NCI-H2196 treated with DMSO at 0.1 percent for 48 hours (cell line): ENCODE results near the gene KANK2.

Experiments
- DNase-seq: peaks from one replicate; lab custom pipeline; 2025; ENCODE audit not compliant: unreplicated experiment; lab: John Stamatoyannopoulos, UW

KANK2 gene

DNA sequence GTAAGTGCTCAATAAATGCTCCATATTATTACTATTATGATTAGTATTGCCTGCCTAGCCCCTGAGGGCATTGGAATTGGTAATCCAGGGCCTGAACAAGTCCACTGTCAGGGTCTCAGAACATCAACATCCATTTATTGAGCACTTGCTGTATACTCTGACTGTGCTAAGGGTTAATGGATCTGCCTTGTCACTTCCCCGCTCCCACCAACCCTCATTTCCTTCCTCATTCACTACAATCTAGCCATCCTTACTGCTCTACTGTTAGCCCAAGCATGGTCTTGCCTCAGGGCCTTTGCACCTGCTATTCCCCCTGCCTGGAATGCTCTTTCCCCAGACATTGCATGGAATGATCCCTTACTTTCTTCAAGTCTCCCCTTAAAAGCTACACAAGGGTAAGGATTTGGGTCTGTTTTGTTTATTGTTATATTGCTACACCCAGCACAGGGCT, 29.4 kb upstream of the KANK2 start:
- DNase-seq = no peak

- DNase-seq = no peak
These were observed 28.5 kb upstream of the KANK2 start for GRCh38 chr19:11225815-11226214.

DNA sequence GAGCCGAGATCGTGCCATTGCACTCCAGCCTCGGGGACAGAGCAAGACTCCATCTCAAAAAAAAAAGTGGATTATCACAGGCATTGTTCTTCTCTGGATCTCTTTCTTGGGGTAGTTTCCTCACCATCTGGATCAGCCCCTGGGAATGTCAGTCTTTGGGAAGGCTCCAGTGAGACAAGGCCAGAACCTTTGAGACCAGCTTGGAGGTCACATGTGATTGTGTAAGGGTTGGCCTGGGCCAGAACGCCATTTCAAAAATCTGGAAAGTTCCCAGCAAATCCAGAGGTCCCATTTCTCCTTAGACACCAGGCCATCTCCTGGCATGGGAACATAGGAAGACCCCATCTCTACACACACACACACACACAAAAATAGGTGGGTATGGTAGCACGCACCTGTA, 27.8 kb upstream of the KANK2 start:
- no peak for DNase-seq

DNA sequence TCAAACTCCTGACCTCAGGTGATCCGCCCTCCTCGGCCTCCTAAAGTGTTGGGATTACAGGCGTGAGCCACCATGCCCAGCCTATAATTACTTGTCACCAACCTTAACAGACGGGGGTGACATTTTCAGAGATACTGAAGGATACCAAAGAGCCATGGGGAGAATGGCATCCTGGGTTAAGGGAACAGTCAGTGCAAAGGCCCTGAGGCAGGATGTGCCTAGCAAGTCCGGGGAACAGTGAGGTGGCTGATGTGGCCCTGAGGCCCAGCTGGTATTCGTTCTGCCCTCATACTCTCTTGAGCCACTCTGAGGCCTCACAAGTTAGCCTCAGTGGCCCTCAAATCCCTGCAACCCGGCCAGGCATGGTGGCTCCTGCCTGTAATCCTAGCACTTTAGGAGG, 27.1 kb upstream of the KANK2 start:
- DNase-seq = no peak

- DNase-seq = no peak
These were observed 25.9 kb upstream of the KANK2 start for GRCh38 chr19:11223200-11223599.

DNA sequence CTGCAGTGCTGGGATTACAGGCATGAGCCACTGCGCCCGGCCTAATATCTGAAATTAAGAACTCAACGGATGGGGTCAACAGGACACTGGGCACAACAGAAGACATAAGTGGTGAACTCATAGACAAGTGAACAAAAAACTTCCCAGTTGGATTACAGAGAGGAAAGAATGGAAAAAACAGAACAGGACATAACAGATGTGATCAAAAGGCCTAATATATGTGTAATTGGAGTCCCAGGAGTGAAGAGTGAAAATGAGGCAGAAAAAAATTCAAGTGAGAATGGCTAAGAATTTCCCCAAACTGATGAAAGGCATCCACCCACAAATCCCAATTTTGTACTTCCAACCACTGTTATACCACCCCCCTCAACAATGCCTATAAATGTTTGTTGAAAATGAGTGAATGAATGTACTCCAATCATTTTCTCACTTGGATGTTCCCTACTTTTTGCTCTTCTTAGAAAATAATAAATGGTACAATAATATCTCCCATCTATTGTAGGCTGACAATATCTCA, 23.8 kb upstream of the KANK2 start:
- no peak for DNase-seq

DNA sequence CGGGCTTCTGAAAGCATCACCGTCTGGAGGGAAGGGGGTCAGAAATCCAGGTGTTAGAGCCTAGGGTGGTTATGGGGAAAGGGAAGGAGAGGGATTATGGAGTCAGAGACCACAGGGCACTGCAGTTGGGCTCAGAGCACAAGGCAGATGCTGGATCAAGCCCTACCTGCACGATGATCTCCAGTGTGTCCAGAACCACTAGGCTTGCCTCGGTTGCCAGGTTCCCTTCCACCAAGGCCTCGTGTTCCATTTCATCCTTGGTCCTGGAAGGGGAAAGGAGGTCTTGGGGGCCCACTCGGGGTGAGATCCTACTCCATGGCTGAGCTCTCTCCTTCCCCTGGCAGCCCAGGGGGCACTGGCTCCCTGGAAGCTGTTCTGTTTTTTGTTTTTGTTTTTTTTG, 17.0 kb upstream of the KANK2 start:
- DNase-seq = no peak

- no peak for DNase-seq
These were observed 13.2 kb upstream of the KANK2 start for GRCh38 chr19:11210656-11210928.

DNA sequence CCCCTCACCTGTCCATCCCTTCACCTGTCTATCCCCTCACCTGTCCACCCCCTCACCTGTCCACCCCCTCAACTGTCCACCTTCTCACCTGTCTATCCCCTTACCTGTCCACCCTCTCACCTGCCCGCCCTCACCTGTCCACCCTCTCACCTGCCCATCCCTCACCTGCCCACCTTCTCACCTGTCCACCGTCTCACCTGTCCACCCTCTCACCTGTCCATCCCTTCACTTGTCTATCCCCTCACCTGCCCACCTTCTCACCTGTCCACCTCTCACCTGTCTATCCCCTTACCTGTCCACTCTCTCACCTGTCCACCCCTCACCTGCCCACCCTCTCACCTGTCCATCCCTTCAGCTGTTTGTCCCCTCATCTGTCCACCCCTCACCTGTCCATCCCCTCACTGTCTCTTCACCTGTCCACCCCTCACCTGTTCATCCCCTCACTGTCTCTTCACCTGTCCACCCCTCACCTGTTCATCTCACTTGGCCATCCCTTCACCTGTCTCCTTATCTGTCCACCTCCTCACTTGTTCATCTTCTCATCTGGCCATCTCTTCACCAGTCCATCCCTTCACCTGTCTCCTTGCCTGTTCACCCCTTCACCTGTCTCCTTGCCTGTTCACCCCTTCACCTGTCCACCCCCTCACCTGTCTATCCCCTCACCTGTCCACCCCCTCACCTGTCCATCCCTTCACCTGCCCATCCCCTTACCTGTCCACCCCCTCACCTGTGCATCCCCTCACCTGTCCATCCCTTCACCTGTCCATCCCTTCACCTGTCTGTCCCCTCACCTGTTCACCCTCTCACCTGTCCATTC, 12.7 kb upstream of the KANK2 start:
- DNase-seq = no peak

GRCh38 chr19:11208561-11209471, 11.5 kb upstream of the KANK2 start:
- no peak for DNase-seq

GRCh38 chr19:11205939-11206570, 8.7 kb upstream of the KANK2 start:
- DNase-seq = no peak

GRCh38 chr19:11204943-11205349, 7.6 kb upstream of the KANK2 start:
- DNase-seq = no peak

DNA sequence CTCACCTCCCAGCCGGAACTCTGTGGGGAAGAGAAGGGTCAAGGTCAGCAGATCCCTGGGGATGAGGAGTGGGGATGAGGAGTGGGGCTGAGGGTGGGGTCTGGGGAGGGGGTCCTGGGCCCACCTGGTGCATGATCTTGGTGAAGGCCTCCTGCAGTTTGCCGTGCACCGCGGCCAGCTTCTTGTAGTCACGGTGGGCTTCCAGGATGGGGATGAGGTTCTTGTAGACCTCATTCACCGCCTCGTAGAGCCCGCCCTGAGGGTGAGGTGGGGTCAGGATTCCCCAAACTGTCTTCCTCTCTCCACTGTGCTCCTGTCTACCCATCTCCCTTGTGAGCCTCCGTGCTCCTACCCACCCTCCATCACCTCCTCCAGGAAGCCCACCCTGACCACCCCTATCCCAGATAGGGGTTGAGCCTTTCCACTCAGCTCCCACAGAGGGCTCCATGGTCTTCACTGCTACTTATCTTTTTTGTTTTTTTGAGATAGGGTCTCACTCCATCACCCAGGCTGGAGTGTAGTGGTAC, 6.8 kb upstream of the KANK2 start:
- DNase-seq = no peak

GRCh38 chr19:11203194-11204075, 6.1 kb upstream of the KANK2 start:
- DNase-seq = no peak

GRCh38 chr19:11202488-11203193, 5.3 kb upstream of the KANK2 start:
- DNase-seq = no peak

DNA sequence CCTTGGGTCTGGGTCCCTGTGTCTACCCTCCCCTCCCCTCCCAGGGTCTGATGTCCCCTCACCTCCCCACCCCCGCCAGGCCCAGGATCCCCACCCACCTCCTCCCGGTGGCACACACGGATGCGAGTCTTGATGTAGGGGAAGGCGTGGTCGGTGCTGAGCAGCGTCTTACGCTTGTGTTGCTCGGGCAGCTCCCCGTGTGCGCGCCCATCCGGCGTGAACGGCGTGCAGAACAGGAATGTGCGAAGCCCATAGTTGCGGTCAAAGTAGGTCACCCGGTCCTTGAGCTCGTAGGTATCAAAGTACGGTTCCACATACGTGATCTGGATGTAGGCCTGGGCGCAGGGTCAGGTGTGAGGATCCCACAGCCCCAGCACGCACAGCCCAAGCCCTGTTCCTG, 4.4 kb upstream of the KANK2 start:
- no peak for DNase-seq

GRCh38 chr19:11200931-11201330, 3.6 kb upstream of the KANK2 start:
- DNase-seq = no peak

- DNase-seq = no peak
These were observed 2.8 kb upstream of the KANK2 start for GRCh38 chr19:11200015-11200574.

DNA sequence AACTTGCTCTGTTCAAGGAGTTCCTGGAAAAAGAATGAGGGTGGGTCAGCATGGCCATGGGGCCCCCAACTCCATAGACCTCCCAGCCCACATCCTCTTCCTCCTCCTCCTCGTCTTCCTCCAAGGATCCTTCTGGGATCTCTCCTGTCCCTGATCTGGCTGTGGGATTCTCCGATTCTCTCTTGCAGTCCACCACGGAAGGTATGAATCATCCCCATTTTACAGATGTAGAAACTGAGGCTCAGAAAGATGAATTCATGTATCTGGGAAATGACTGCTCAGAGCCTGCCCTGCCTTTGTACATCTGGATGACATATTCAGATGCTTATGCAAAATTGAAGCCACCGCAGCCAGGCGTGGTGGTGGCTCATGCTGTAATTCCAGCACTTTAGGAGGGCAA, 2.2 kb upstream of the KANK2 start:
- DNase-seq = no peak
